ENCODE results near the gene USP8.

DNA sequence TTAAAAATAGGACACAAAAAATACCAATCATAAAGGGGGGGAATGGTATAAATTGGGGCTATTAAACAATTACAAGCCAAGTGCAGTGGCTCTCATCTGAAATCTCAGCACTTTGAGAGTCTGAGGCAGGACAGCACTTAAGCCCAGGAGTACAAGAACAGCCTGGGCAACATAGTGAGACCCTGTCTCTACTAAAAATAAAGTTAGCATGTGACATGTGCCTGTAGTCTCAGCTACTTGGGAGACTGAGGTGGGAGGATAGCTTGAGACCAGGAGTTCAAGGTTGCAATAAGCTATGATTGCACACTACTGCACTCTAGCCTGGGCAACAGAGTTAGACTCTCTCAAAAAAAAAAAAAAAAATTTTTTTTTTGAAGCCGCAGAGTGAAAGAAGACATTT lies 45.4 kb upstream of the USP8 start:
- TF ChIP-seq, protein P1, sequence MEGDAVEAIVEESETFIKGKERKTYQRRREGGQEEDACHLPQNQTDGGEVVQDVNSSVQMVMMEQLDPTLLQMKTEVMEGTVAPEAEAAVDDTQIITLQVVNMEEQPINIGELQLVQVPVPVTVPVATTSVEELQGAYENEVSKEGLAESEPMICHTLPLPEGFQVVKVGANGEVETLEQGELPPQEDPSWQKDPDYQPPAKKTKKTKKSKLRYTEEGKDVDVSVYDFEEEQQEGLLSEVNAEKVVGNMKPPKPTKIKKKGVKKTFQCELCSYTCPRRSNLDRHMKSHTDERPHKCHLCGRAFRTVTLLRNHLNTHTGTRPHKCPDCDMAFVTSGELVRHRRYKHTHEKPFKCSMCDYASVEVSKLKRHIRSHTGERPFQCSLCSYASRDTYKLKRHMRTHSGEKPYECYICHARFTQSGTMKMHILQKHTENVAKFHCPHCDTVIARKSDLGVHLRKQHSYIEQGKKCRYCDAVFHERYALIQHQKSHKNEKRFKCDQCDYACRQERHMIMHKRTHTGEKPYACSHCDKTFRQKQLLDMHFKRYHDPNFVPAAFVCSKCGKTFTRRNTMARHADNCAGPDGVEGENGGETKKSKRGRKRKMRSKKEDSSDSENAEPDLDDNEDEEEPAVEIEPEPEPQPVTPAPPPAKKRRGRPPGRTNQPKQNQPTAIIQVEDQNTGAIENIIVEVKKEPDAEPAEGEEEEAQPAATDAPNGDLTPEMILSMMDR (IDR thresholded peaks at IDR 0.05), result no peak
- TF ChIP-seq EZH2 (IDR thresholded peaks at IDR 0.05; ENCODE audit: borderline replicate concordance, insufficient read depth, low read depth, low read length, poor library complexity, severe bottlenecking), result no peak

Data from B cell (primary cell).